ENCODE results near the gene C20orf204. TPM values are rescaled to one million over a fixed set of nuclear protein-coding genes. Genes with fewer than 3 reads are reported as not detected.

C20orf204 gene
- total and polyA plus RNA-seq, 2 of the 8 experiments (the other 6 are each of a cell fraction or from before 2014, with no cell fraction given): 0.39 to 0.52 TPM

Small RNA genes lying within 50 kb of the gene (microRNA-seq; reads per million reads assigned to microRNA genes)
- gene MIR6813 (ENCODE audit: borderline microRNAs expressed in 2 of 2, borderline number of aligned reads in 2 of 2, borderline replicate concordance in 1 of 2): 0 to 0.46 reads per million in 2 experiments

Small RNA genes lying within 50 kb of the gene (small RNA-seq; reads per million reads assigned to genes)
- gene AL355803.1 (ENCODE audit: insufficient read depth) (not detected), gene MIR6813 (ENCODE audit: insufficient read depth) (not detected)

Other genes with a start within 250 kb of the C20orf204 start
- gene ZBTB46, start 204.9 kb upstream of the C20orf204 start, total RNA-seq (2021; fragmentation: NEBNext Ultra II Directional; extraction: Animal tissue kit (Norgen Biotek cat#: 25700)): 21.1 and 22.4 TPM in 2 replicates
- gene ZBTB46, start 204.9 kb upstream of the C20orf204 start, polyA plus RNA-seq (2011; rRNA removed): 6.4 and 10.7 TPM in 2 replicates
- gene ABHD16B, start 174.7 kb upstream of the C20orf204 start, total RNA-seq (2021; fragmentation: NEBNext Ultra II Directional; extraction: Animal tissue kit (Norgen Biotek cat#: 25700)): not detected in 2 replicates
- gene ABHD16B, start 174.7 kb upstream of the C20orf204 start, polyA plus RNA-seq (2011; rRNA removed): 0.05 TPM in 1 of 2 replicates, not detected in the other
- 77.1 and 78.1 TPM in 2 replicates for gene TPD52L2, start 170.9 kb upstream of the C20orf204 start, total RNA-seq (2021; fragmentation: NEBNext Ultra II Directional; extraction: Animal tissue kit (Norgen Biotek cat#: 25700))
- gene TPD52L2, start 170.9 kb upstream of the C20orf204 start, polyA plus RNA-seq (2011; rRNA removed): 80.2 and 96.5 TPM in 2 replicates
- gene DNAJC5, start 141.1 kb upstream of the C20orf204 start, total RNA-seq (2021; fragmentation: NEBNext Ultra II Directional; extraction: Animal tissue kit (Norgen Biotek cat#: 25700)): 31.2 and 32.8 TPM in 2 replicates
- 19.2 and 25.0 TPM in 2 replicates for gene DNAJC5, start 141.1 kb upstream of the C20orf204 start, polyA plus RNA-seq (2011; rRNA removed)
- gene UCKL1, start 79.8 kb upstream of the C20orf204 start, total RNA-seq (2021; fragmentation: NEBNext Ultra II Directional; extraction: Animal tissue kit (Norgen Biotek cat#: 25700)): 36.5 and 37.4 TPM in 2 replicates
- gene UCKL1, start 79.8 kb upstream of the C20orf204 start, polyA plus RNA-seq (2011; rRNA removed): 91.2 and 106 TPM in 2 replicates
- 26.6 and 27.0 TPM in 2 replicates for gene ZNF512B, start 66.3 kb upstream of the C20orf204 start, total RNA-seq (2021; fragmentation: NEBNext Ultra II Directional; extraction: Animal tissue kit (Norgen Biotek cat#: 25700))
- gene ZNF512B, start 66.3 kb upstream of the C20orf204 start, polyA plus RNA-seq (2011; rRNA removed): 7.3 and 10.6 TPM in 2 replicates
- gene SAMD10, start 56.5 kb upstream of the C20orf204 start, total RNA-seq (2021; fragmentation: NEBNext Ultra II Directional; extraction: Animal tissue kit (Norgen Biotek cat#: 25700)): 3.0 and 3.8 TPM in 2 replicates
- 5.2 and 6.4 TPM in 2 replicates for gene SAMD10, start 56.5 kb upstream of the C20orf204 start, polyA plus RNA-seq (2011; rRNA removed)
- gene PRPF6, start 55.0 kb upstream of the C20orf204 start, total RNA-seq (2021; fragmentation: NEBNext Ultra II Directional; extraction: Animal tissue kit (Norgen Biotek cat#: 25700)): 76.9 and 80.7 TPM in 2 replicates
- gene PRPF6, start 55.0 kb upstream of the C20orf204 start, polyA plus RNA-seq (2011; rRNA removed): 27.9 and 42.8 TPM in 2 replicates
- gene SOX18, start 13.5 kb downstream of the C20orf204 start, total RNA-seq (2021; fragmentation: NEBNext Ultra II Directional; extraction: Animal tissue kit (Norgen Biotek cat#: 25700)): 0.23 TPM in 1 of 2 replicates, not detected in the other
- gene SOX18, start 13.5 kb downstream of the C20orf204 start, polyA plus RNA-seq (2011; rRNA removed): 0.08 and 0.09 TPM in 2 replicates
- 41.4 and 46.3 TPM in 2 replicates for gene TCEA2, start 27.0 kb downstream of the C20orf204 start, total RNA-seq (2021; fragmentation: NEBNext Ultra II Directional; extraction: Animal tissue kit (Norgen Biotek cat#: 25700))
- 42.3 and 66.0 TPM in 2 replicates for gene TCEA2, start 27.0 kb downstream of the C20orf204 start, polyA plus RNA-seq (2011; rRNA removed)
- gene RGS19, start 43.3 kb downstream of the C20orf204 start, total RNA-seq (2021; fragmentation: NEBNext Ultra II Directional; extraction: Animal tissue kit (Norgen Biotek cat#: 25700)): 12.7 and 13.1 TPM in 2 replicates
- gene RGS19, start 43.3 kb downstream of the C20orf204 start, polyA plus RNA-seq (2011; rRNA removed): 16.8 and 21.9 TPM in 2 replicates
- 0.52 and 0.63 TPM in 2 replicates for gene OPRL1, start 43.9 kb downstream of the C20orf204 start, total RNA-seq (2021; fragmentation: NEBNext Ultra II Directional; extraction: Animal tissue kit (Norgen Biotek cat#: 25700))
- gene OPRL1, start 43.9 kb downstream of the C20orf204 start, polyA plus RNA-seq (2011; rRNA removed): 0.98 and 2.0 TPM in 2 replicates
- 0.41 and 0.52 TPM in 2 replicates for gene LKAAEAR1, start 48.2 kb downstream of the C20orf204 start, total RNA-seq (2021; fragmentation: NEBNext Ultra II Directional; extraction: Animal tissue kit (Norgen Biotek cat#: 25700))
- gene LKAAEAR1, start 48.2 kb downstream of the C20orf204 start, polyA plus RNA-seq (2011; rRNA removed): 0.53 and 0.91 TPM in 2 replicates
- not detected in 2 replicates for gene NPBWR2, start 71.4 kb downstream of the C20orf204 start, total RNA-seq (2021; fragmentation: NEBNext Ultra II Directional; extraction: Animal tissue kit (Norgen Biotek cat#: 25700))
- gene NPBWR2, start 71.4 kb downstream of the C20orf204 start, polyA plus RNA-seq (2011; rRNA removed): not detected in 2 replicates
- 1.1 and 2.0 TPM in 2 replicates for gene MYT1, start 128.3 kb downstream of the C20orf204 start, total RNA-seq (2021; fragmentation: NEBNext Ultra II Directional; extraction: Animal tissue kit (Norgen Biotek cat#: 25700))
- gene MYT1, start 128.3 kb downstream of the C20orf204 start, polyA plus RNA-seq (2011; rRNA removed): 0.63 and 1.0 TPM in 2 replicates
- gene PCMTD2, start 219.6 kb downstream of the C20orf204 start, total RNA-seq (2021; fragmentation: NEBNext Ultra II Directional; extraction: Animal tissue kit (Norgen Biotek cat#: 25700)): 55.1 and 57.8 TPM in 2 replicates
- gene PCMTD2, start 219.6 kb downstream of the C20orf204 start, polyA plus RNA-seq (2011; rRNA removed): 21.4 and 24.6 TPM in 2 replicates